ENCODE data around the gene PIEZO2.
A peak's percentile ranks its signal among the peaks of the same experiment; 100 is the strongest.
"Not testable (repeated sequence)": the region's sequence is repeated elsewhere in the genome, so short reads cannot be mapped to it uniquely, and the experiment has no call there.

The PIEZO2 gene

DNA sequence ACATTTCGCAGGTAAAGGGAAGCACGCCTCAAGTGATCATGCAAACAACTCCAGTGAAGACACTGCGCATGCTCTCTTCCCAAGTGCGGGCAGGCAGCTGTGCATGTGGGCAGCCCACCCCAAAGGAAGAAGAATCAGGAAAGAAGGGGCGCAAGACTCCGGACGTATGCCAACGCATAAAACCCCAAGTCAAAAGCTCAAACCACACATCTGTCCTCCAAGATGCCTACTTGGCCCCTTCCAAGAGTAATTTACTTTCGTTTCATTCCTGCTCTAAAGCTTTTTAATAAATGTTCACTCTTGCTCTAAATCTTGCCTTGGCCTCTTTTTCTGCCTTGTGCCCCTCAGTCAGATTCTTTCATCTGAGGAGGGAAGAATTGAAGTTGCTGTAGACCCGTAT is 254.9 kb downstream of the PIEZO2 start:
- no peak for DNase-seq (ENCODE audit: low spot score)

DNA sequence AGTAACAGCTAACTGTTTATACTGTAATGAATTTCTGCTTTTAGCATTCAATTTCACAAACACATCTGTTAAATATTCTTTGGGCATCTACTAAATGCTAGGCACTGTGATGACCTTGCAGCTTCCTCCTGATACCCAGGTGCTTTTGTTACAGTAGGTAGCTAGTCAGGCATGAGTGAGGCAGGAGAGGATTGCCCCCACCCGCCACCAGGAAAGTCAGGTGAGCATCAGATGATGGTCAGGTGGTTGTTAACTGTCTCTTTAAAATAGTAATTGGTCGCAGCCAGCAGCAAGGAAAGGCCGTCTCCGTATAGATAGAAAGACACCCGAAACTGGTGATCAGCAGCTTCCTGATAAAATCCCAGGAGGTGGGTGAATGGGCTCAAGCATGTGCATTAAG is 255.6 kb downstream of the PIEZO2 start:
- no peak for DNase-seq (ENCODE audit: low spot score)

DNA sequence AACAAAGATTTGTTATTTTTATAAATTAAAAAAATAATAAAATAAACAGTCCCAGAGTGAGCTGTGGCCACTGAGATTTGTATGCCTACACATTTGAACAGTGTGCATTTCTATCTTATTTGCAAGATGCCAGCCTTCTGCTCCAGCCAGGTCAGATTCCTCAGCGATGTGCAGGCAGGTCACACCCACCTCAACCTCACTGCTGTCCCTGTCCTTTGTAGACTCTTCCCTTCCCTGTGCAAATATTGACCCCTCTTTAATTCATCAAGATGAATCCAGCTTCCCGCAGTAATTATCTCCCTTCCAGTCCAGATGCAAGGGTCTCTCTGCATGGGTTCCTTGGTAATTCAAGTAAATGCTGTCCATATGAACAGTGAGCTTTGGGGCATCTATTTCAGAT is 256.2 kb downstream of the PIEZO2 start:
- DNase-seq (ENCODE audit: low spot score), result no peak

DNA sequence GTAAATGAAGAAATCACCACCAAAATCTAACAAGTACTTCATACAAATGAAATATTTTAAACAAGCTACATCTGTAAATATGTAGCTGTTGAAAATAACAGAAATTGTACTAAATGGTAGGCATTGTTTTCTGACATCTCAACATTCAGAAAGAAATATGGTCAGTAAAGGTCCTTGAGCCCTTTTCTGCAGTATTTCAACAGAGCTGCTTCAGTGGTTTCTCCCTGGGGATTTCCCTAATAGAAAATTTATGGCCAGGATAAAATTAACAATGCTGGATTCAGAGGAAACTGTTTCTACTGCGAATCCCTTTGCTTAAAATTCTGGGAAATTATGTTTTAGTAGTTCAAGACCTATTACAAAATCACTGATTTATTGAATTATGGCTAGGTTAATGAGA is 256.6 kb downstream of the PIEZO2 start:
- DNase-seq (ENCODE audit: low spot score), result no peak

DNA sequence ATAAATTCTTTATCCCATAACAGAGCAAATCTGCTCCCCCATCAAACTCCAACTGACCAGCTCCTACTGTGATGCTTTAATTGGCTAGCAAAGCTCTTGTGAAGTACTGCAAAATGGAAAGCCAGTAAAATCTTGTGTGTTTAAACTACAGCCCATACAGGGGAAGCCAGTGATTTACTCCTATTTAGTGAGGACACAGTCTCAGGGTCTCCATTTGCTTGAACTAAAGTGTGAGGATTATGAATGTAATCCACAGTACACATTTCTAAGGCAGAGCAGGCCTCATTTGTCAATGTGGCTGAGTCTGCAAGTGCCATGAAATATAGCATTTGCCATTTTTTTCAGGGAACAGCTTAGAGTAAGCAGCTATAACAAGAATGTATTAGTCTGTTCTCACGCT is 259.3 kb downstream of the PIEZO2 start:
- no peak for DNase-seq (ENCODE audit: low spot score)

DNA sequence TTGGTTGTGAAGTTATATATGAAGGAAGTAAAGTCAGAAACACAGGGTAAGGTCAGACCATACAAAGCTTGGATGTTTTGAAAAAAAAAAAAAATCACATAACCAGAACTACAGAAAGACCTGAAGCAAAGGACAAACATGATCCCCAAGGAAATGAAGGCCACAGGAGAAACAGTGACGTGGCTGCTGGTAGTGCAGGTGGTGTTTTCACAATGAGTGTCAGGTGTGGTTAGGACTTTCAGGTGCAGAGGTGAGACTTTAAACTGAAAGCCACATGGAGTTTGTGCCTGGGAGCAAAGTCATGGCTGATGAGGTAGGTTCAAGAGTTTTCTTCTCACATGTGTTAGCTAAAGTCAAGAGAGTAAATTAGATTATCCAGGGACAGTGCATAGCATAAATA is 270.7 kb downstream of the PIEZO2 start:
- no peak for DNase-seq (ENCODE audit: low spot score)

DNA sequence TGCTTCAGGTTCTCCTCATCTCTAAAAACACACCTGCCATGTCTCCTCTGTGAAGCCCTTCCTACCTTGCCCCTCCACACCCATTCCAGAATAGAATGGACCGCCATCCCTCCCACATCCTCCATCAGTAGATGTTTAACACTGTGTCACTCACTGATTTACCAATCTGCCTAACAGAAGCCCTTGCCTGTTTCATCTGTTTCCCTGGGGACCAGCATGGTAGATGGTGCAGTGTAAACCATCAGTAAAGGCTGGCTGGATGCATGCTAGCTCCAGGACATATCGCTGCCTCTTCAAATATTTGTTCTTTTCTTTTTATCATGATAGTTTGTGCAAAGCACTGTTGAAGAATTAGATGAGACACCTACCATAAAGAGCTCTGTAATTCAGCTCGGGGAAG is 271.4 kb downstream of the PIEZO2 start:
- no peak for DNase-seq (ENCODE audit: low spot score)

DNA sequence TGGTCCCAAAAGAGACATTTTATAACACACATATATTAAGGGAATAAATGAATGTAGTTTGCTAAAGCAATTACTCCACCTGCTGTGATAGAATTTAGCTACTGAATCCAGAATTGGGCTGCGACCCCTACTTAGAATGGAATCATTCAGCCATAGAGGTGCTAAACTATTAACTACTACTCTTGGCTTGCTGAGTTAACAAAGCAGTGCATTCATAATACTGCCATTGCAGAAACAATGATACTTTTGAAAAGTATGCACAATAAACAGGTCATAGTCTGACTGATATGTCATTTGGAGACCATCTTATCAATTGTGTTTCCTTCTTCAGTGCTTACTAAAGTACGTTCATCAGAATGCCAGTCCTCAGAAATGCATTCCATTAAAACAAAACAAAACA is 273.6 kb downstream of the PIEZO2 start:
- DNase-seq (ENCODE audit: low spot score), result no peak

DNA sequence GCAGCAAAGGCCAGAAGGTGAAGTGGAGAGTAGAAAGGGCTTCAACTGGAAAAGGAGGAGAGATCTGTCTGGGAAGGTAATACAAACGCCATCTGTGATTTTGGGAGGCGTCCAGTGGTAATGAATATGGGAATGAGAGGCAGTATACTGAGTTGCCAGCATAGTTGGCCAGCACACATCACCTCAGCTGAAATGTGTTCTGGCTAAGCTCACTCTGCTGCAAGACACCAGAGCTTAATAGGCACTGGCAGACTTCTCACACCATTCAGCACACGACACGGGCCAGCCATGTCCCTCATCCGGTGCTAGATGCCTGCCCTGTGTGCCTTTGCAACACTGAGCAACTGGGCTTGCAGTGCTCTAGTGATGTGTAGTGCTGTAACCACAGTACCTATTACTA is 277.1 kb downstream of the PIEZO2 start:
- no peak for DNase-seq (ENCODE audit: low spot score)

DNA sequence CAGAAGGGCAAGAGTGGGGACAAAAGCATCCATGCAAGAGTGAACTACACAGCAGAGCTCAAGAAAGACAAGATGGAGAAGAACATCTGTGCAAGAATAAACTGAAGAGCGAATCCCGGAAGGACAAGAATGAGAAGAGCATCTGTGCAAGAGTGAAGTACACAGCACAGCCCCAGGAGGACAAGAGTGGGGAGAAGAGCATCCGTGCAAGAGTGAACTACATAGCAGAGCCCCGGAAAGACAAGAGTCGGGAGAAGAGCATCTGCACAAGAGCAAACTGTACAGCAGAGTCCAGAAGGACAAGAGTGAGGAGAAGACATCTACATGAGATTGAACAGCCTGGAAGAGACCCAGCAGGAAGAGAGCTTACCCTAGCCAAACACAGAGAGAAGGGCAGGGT is 284.6 kb downstream of the PIEZO2 start:
- no peak for DNase-seq (ENCODE audit: low spot score)

DNA sequence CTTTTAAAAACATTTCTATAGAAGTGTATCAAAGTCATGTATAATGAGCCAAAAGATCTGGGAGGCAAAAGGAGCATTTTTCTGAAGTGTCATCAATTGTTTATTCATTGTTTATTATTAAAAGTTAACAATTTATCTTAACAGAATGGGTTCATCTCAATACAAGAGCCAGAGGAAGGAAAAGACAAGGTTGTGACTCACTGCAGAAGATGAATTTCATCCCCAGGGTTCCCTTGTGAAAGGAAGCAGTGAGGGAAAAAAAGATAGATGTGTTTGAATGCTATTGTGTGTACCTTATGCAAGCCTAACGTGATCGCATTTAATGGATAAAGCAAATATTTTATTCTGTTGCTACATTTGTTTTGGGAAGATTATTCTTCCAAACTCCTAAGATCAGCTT is 286.3 kb downstream of the PIEZO2 start:
- no peak for DNase-seq (ENCODE audit: low spot score)

DNA sequence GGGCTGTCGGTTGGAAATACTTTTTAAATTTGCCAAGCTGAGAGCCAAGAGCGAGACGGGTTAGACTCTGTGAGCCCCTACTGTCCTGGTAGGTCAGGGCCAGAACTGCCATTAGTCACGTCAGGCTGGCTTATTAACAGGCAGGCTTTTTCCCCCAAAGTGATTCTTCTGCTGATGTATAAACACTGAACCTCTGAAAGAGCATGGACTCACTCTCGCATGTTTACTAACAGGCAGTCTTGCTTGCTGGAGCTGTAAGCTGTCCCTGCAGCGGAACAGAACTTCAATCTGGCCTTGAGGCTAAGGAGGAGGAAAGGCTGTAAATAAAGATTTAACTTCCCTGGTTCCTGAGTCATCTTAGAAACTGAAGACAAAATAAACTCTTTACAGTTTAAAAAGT is 288.4 kb downstream of the PIEZO2 start:
- no peak for DNase-seq (ENCODE audit: low spot score)

DNA sequence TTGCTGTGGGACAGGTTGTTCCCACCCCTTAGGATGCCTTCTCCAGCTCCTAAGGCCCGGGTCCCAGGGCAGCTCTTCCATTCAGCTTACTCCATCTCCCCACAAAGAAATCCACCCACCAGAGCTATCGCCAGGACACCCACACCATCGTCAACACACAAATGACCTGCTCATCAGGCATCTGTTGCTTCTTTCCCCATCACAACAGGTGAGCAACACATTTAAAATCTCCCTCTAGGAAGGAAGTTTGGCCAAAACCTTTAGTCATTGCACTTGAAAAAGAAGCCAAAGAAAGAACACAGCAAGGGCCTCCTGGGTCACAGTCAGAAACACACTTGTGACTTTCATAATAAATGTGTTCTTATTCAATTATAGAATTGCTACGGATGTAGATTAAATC is 289.0 kb downstream of the PIEZO2 start:
- no peak for DNase-seq (ENCODE audit: low spot score)

DNA sequence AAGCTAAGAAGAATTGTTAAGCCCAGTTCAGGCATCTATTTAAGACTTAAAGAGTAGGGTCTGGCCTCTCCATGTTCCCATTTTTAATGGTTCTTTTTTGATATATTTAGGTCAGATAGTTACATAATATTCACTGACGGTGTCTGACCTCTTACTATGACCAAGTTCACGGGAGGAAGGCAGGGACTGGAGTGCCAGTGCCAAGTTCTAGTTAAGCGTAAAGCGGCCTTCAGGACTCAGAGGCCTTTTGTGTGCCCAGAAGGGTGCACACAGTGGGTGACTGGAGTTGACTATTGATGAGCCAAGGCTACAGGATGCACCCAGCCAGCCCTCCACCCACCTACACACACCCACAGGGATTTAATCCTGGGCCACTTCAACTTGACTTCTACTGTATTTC is 290.9 kb downstream of the PIEZO2 start:
- DNase-seq (ENCODE audit: low spot score), result no peak

DNA sequence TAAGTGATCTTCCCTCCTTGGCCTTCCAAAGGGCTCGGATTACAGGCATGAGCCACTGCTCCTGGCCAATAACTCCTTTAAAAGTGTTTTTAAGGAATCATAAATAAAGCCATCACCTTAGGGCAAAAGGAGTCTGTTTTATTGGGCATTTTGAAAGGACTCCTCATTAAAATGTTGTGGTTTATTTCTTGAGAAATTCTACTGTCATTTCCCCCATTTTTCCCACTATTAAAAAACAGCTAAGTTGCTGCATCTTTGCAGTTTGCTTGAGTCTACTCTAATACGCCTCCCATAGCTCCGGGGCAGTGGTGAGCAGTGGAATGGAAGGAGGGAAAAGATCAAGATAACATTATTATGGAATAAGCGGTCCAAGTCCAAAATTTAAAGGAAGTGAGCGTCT is 293.2 kb downstream of the PIEZO2 start:
- no peak for DNase-seq (ENCODE audit: low spot score)

DNA sequence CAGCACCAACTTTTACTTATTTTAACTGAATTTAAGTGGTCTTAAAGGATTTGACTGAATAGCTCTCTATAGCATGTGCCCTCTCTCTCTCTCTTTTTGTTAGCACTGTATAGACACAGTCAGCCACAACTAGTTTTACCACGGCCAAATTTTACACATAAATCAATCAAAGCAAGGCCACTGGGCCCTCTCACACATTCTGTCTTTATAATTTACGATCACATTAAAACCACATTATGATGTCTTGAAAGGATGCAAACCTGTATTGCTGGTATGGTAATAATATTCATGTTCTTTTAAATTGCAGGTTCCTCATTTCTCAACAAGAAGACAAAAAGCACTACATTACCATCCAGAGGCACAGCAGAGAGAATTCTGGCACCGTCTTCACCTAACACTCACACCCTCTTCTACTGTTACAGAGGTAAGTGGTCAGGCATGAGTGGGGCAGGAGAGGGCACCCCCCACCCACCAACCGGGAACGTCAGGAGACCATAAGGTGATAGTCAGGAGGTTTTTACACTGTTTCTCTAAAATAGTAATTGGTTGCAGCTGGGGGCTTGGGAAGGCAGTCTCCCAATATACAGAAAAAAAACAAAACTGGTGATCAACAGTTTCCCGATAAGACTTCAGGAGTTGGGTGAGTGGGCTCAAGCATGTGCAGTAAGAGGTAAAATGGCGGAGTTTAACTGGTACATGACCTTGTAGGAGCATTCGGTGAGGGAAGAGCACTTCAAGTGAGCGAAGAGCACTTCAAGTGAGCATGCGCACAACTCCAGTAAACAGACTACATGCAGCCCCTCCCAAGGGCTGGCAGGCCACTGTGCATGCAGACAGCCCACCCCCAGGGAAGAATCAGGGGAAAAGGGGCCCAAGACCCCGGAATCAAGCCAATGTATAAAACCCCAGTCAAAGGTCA is 296.7 kb downstream of the PIEZO2 start:
- no peak for DNase-seq (ENCODE audit: low spot score)

DNA sequence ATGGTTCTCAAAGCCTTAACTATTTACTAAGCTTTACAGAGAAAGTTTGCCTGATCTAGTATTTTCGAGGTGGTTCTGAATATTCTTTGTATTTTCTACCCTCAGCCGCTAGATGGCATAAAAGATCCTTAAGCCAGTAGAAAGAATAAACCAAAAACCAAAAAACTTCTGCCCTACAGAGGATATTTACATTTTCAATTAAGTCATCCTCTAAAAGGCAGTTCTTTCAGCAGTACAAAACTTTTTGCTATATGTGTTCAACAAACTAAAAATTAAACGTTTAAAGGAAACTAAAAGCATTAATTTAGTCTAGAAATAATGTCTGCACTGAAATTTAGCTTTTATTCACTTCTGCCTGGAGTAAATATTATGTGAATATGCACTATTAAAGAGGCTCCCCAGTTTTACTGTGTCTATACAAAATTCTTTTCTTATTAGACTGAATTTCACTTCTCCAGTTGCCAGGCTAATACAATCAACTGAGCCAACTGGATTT is 297.5 kb downstream of the PIEZO2 start:
- DNase-seq (ENCODE audit: low spot score), result peak; percentile 67

DNA sequence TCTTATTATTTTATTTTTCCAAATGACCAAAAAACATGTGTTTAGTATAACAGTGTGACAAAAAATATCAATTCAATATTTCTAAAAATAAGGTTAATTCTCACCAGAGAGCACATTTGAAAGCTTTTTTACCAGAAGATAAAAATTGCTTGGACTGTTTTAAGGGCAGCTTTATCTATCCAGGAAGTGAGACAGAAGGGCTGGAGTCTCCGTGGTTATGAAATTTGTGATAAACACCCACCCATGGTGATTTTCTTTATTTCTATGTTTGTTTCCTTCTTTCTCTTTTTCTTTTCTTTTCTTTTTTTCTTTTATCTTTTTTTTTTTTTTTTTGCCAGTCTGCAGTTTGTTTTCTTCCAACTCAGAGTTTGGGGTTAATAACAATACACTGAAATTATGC is 298.5 kb downstream of the PIEZO2 start:
- peak; percentile 6 for DNase-seq (ENCODE audit: low spot score)

DNA sequence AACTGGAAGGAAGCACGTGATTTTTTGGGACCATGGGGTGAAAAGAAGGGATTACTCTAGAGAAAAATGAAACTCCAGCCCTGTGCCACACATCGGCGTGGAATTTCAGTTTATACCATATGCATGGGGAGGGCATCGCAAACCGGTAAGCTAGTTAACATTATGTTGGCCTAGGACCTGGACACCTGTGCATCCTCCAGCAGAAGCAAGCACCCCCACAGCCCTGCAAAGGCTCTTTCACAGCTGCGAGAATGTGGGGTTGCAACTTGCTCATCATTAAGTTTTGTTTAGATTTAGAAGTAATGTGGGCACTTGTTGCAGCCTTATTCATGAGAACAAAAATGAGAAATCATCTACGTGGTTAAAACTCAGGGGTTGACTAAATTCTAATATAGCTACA is 299.2 kb downstream of the PIEZO2 start:
- DNase-seq (ENCODE audit: low spot score), result no peak

DNA sequence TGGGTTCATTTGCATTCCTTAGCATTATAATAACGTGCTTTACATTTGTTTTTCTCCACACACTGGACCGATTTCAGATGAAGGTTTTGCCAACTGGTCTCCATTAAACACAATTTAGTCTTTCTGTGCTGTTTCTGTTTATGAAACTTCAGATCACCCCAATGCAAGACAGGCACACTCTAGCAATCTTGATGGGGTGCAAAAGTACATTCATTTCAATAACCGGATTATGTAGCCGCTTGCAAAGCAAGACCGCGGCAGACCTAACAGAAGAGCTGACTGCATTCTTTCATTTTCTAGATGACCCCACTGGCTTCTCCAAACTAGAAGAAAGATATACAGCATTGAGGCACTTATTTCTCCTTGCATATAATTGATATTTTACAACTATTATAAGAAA is 301.5 kb downstream of the PIEZO2 start:
- no peak for DNase-seq (ENCODE audit: low spot score)

DNA sequence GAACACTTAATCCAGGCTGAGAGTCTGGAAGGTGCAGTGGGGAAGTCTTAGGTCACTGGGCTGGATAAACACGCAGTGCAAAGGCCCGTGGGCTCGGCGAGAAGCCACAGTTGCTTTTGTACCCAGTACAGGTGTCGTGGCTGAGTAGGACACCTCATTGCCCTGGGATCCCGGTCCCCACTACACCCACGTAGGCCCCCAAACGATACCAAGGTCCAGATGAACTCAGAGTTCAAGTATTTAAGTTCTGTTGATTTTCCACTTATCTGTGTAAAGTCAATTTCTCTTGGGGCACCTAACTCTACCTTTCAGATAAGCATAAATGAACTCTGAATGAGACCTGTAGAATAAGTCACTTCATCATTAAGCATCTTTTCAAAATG is 302.0 kb downstream of the PIEZO2 start:
- DNase-seq (ENCODE audit: low spot score), result no peak

DNA sequence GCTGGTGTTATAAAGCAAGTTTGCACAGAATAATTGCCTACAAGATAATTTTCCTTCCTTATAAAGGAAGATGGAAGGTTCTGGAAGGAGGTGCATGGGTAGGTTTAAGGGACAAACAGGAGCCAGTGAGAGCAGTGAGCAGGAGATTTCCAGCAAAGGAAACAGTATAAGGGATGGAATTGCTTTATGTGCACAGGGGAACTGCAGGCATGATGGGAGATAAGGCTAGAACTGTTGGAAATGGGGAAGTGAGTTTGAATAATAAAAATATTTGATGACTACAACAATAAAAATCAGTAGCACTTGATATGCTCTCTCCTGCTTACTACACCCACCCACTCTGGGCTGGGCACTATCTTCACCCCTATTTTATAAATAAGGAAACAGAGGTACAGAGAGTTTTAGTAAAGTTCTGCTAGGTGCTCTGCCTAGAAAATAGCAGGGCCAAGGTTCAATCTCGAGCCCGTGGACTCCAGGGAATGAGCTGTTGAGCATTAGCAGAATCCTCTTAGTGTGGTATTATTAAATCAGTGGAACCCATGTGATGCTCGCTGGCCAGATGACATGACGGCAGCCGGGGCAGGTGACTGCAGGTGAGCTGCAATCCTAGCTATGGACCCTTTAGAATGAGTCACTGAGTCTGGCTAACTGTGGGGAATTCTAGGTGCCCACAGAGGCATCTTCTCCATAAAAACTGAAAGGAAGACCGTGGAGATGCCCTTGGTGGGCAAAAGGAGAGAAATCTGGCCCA is 302.5 kb downstream of the PIEZO2 start:
- no peak for DNase-seq (ENCODE audit: low spot score)

DNA sequence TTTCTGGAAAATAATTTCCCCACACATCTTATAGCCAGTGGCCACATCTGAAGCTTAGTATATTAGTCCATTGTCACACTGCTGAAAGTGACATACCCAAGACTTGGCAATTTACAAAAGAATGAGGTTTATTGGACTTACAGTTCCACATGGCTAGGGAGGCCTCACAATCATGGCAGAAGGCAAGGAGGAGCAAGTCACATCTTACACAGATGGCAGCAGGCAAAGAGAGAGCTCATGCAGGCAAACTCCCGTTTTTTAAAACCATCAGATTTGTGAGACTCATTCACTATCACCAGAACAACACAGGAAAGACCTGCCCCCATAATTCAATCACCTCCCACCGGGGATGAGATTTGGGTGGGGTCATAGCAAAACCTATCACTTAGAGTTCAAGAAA is 303.3 kb downstream of the PIEZO2 start:
- not testable (repeated sequence) for DNase-seq (ENCODE audit: low spot score)

Measured in hematopoietic multipotent progenitor cell treated with erythropoietin and hydrocortisone succinate and interleukin-3 and kit ligand, for 15 days (in vitro differentiated cells).